Tracheal epithelial cell (primary cell): ENCODE measurements around the gene BEST2. TPM values are rescaled to one million over a fixed set of nuclear protein-coding genes. Genes with fewer than 3 reads are reported as not detected.

Source experiments
- total RNA-seq: library from RNA; depleted of rRNA; stranded (reverse); fragments of >200 nt; gene quantifications from 2 replicates; pipeline ENCODE4 v1.2.1, GENCODE V29; 2014

The BEST2 gene
- total RNA-seq = not detected in 2 replicates

DNA sequence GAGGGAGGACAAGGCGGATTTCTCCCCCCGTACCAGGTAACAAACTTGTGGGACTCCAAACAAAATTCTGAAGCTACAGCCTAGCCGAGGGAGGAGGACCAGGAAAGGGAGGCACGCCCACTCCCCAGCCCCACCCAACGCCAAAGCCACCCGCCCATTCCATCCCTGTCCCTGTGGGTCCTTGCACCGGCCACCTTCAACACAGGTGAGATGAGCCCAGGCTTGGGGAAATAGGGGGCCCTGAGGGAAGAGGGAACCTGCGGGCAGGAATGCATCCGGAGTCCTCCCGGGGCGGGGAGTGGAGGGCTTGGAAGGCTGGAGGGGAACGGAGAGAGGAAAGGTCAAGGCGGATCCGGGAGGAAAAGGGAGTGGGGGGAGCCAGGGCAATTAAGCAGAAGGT lies at the start of gene BEST2:
Gene BEST2, plus strand, starts transcription at position 157 of the 400 bp plus-strand sequence. CDS start 802 bp downstream, outside the sequence.

DNA sequence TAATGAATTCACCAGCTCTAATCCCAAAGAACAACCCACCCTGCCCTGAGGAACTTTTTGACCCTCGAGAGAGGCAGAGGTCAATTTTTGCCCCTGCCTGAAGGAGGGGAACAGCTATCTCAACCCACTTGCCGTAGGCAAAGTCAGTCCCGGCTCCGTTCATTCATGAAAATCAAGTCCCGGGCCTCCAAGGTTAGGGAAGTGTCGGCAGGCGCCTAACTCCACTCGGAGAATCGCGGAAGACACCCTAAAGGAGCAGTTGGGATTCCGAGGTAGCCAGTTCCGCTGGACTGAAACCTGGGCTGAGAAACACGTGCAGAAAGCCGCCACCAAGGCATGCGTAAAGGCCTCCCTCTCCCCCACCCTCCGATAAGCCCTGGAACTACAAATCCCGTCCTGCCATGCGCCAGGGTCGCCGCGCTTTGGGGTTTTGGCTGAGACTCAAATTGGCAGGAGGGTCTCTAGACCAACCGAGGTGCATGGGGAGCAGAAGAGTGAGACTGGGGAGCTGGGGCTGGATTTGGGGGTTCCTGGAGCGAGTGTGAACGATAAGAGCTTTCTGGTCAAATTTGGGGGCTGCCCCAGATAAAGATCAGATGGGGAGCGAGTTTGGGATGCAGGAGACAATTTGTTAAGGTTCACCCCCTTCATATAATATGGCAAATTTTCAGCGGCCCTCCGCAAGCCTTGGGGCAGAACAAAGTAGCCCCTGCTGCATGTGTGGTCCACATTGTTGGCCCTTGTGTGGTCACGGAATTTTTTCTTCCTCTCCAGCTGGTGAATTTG lies 27.8 kb upstream of the BEST2 start, which contains the start of gene TNPO2:
Gene TNPO2, minus strand, starts transcription at position 292 of the 786 bp plus-strand sequence. CDS start 2,955 bp downstream, outside the sequence.

DNA sequence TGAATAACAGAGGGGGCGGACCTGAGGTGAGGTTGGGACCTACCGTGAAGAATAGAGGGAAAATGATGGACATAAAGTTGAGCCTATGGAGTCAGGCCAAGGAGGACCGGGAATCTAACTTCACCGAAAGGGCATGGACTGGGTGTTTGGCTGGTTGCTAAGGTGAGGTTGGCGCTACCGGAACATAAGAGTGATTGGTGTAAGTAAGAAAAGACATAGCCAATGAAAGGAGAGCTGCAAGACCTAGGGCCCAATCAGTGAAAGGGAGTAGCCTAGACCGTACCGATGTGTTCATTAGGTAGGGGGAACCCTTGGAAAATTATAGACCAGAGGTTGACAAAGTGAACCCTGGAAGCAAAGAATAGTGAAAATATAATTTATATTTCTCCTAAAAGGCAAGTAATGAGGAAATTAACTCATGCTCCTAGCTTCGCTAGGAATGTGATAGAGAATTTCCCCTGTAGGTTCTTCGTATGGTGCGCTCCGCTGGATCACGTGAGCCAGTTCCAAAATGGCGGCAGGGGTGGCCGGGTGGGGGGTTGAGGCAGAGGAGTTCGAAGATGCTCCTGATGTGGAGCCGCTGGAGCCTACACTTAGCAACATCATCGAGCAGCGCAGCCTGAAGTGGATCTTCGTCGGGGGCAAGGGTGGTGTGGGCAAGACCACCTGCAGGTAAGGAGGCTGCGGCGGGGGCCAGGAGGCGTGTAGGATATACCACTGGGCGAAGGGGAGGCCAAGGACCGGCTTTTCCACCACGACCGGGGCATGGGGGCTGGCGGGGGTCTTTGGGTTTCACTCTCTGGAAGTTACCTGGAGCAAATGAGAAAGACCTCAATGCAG lies 14.4 kb upstream of the BEST2 start, which contains the start of gene GET3:
Gene GET3, plus strand, starts transcription at position 503 of the 840 bp plus-strand sequence. Its CDS starts 9 bp downstream, at position 512.

DNA sequence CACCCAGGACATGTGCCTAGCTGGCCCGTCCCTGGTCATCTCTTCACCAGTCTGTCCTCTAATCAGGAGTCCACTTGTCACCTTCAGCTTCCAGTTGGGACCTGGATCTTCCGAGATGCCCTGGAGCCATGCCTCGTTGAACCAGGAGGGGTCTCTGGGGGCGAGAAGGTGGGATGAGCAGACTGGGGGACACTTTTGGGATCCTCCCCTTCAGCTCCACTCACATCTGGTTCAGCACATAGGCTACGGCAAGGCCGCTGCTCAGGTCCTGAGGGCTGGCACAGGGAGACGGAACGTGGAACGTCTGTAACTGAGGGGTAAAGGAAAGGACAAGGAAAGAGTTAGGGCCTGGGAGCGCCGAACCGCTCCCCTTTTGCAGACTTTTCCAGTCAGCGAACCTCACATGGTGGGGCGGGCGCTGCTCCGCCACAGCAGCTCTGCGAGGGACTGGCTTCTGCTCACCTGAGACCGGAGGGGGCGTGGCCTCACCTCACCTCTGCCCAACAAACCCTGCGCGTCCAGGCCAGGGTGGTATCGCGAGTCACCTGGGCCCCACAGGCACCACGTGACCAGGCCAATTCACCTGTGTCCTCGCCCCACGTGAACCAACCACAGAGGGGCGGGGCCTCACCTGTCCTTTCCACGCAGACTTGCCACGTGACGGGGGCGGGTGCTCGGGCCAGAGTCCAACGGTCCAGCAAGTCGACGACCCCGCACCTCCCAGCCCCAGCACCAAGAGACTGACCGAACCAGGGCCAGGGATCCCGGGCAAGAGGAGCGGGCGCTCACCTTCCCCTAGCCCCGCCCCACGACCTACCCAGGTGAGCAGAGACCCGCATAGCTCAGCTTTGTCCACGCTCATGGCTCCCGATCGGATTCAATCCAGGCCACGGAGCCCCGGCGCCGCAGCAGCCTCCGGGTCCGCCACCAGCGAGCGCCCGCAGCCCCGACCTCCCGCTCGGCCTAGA lies 23.3 kb downstream of the BEST2 start, which contains the start of gene HOOK2:
Gene HOOK2, minus strand, starts transcription at position 965 of the 968 bp plus-strand sequence. Its CDS starts 103 bp downstream, at position 862.

DNA sequence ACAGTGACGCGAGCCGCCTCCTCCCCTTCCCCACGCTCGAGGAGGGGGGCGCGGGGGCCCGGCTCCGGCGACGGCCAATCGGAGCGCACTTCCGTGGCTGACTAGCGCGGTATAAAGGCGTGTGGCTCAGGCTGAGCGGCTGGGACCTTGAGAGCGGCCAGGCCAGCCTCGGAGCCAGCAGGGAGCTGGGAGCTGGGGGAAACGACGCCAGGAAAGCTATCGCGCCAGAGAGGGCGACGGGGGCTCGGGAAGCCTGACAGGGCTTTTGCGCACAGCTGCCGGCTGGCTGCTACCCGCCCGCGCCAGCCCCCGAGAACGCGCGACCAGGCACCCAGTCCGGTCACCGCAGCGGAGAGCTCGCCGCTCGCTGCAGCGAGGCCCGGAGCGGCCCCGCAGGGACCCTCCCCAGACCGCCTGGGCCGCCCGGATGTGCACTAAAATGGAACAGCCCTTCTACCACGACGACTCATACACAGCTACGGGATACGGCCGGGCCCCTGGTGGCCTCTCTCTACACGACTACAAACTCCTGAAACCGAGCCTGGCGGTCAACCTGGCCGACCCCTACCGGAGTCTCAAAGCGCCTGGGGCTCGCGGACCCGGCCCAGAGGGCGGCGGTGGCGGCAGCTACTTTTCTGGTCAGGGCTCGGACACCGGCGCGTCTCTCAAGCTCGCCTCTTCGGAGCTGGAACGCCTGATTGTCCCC lies 39.9 kb downstream of the BEST2 start, which contains the start of gene JUNB:
Gene JUNB, plus strand, starts transcription at position 142 of the 706 bp plus-strand sequence. Its CDS starts 286 bp downstream, at position 428.

DNA sequence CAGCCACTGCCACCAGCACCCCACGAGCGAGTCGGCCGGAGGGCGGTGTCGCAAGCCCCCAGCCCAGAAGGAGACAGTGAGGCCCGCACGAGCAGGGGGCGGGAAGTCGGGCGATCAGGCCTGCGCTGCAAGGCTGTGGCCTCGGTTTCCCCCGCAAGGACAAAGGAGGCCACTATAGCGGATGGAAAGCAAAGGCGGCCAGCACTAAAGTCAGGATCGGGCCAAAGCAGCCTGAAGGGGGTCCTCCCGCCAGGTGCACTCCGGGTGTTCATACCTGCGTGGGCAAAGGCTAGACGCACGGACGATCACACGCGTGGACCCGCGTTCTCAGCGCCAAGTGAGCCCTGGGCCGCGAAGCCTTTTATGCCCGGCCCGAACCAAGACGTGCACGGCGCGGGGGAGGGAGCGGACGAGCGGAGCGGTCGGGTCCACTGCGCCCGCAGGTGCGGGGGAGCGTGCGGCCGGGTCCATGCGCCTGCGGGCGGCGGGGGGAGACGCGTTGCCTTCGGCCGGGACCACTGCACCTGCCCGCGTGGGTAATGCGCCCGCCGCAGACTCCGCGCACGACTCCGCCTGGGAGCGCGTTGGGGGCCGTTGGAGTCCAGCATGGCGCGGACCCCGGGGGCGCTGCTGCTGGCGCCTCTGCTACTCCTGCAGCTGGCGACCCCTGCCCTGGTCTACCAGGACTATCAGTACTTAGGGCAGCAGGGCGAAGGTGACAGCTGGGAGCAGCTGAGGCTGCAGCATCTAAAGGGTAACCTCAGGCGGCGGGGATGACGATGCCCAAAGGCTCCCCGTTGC lies 50.1 kb downstream of the BEST2 start, which contains the start of the genes PRDX2 and THSD8:
Gene PRDX2, minus strand, starts transcription at position 335 of the 801 bp plus-strand sequence. CDS start 539 bp downstream, outside the sequence.
Gene THSD8, plus strand, starts transcription at position 604 of the 801 bp plus-strand sequence. Its CDS starts 3 bp downstream, at position 607.

DNA sequence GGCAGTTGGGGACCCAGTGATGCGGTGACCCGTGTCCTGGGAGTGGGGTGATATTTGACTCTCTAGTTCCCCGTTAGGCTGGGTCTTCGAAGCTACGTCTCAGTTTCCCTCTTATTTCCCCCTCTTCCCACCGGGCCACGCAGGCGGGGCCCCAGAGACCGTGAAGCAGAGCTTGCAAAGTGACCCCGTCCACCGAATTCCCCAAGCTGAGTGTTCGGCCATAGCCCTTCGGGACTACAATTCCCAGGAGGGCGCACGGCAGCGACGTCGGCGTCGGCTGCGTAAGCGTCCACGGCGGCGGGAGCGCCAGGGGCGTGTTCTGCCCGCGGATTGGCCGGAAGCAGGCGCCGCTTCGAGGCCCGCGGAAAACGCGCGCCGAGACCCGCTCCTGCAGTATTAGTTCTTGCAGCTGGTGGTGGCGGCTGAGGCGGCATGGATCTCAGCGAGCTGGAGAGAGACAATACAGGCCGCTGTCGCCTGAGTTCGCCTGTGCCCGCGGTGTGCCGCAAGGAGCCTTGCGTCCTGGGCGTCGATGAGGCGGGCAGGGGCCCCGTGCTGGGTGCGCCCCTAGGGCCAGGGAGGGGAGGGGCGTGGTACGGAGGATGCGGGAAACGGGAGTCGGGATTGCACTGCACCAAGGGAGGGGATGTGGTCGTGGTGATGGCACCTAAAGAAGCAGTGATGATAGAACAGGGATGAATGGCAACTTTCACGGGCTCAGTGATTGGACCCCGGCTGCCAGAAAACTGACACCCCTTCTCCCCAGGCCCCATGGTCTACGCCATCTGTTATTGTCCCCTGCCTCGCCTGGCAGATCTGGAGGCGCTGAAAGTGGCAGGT lies 54.9 kb downstream of the BEST2 start, which contains the start of gene RNASEH2A:
Gene RNASEH2A, plus strand, starts transcription at position 343 of the 840 bp plus-strand sequence. Its CDS starts 90 bp downstream, at position 433.

Other genes with a start within 250 kb of the BEST2 start
- 4.3 and 5.1 TPM in 2 replicates for gene ZNF564, start 200.3 kb upstream of the BEST2 start, total RNA-seq
- gene ZNF490, start 141.0 kb upstream of the BEST2 start, total RNA-seq = 7.0 and 7.7 TPM in 2 replicates
- gene ZNF791, start 140.9 kb upstream of the BEST2 start, total RNA-seq = 7.2 and 13.6 TPM in 2 replicates
- gene MAN2B1, start 85.0 kb upstream of the BEST2 start, total RNA-seq = 42.8 and 58.8 TPM in 2 replicates
- 6.3 and 11.7 TPM in 2 replicates for gene WDR83, start 85.0 kb upstream of the BEST2 start, total RNA-seq
- 63.4 and 72.7 TPM in 2 replicates for gene DHPS, start 69.9 kb upstream of the BEST2 start, total RNA-seq
- not detected in 2 replicates for gene GNG14, start 63.8 kb upstream of the BEST2 start, total RNA-seq
- 8.2 and 8.7 TPM in 2 replicates for gene FBXW9, start 55.2 kb upstream of the BEST2 start, total RNA-seq
- gene TNPO2, start 27.9 kb upstream of the BEST2 start, total RNA-seq = 28.4 and 29.4 TPM in 2 replicates
- gene TRIR, start 17.1 kb upstream of the BEST2 start, total RNA-seq = 110 and 143 TPM in 2 replicates
- gene GET3, start 14.3 kb upstream of the BEST2 start, total RNA-seq = 72.9 and 77.6 TPM in 2 replicates
- gene HOOK2, start 23.8 kb downstream of the BEST2 start, total RNA-seq = 40.9 and 52.3 TPM in 2 replicates
- 221 and 311 TPM in 2 replicates for gene JUNB, start 39.7 kb downstream of the BEST2 start, total RNA-seq
- gene PRDX2, start 50.0 kb downstream of the BEST2 start, total RNA-seq = 178 and 246 TPM in 2 replicates
- gene THSD8, start 50.3 kb downstream of the BEST2 start, total RNA-seq = not detected in 2 replicates
- 9.2 and 14.7 TPM in 2 replicates for gene RNASEH2A, start 54.8 kb downstream of the BEST2 start, total RNA-seq
- gene RTBDN, start 82.8 kb downstream of the BEST2 start, total RNA-seq = not detected in 2 replicates
- 0.43 and 1.4 TPM in 2 replicates for gene MAST1, start 86.7 kb downstream of the BEST2 start, total RNA-seq
- 25.8 and 48.2 TPM in 2 replicates for gene DNASE2, start 129.7 kb downstream of the BEST2 start, total RNA-seq
- gene KLF1, start 135.4 kb downstream of the BEST2 start, total RNA-seq = 0.24 TPM in 1 of 2 replicates, not detected in the other
- gene GCDH, start 139.4 kb downstream of the BEST2 start, total RNA-seq = 21.5 and 28.9 TPM in 2 replicates
- gene SYCE2, start 167.5 kb downstream of the BEST2 start, total RNA-seq = not detected in 2 replicates
- 77.2 and 78.3 TPM in 2 replicates for gene FARSA, start 181.9 kb downstream of the BEST2 start, total RNA-seq
- gene CALR, start 186.8 kb downstream of the BEST2 start, total RNA-seq = 522 and 1,123 TPM in 2 replicates
- gene RAD23A, start 194.1 kb downstream of the BEST2 start, total RNA-seq = 71.6 and 126 TPM in 2 replicates
- gene GADD45GIP1, start 205.4 kb downstream of the BEST2 start, total RNA-seq = 16.8 and 22.9 TPM in 2 replicates
- gene DAND5, start 217.8 kb downstream of the BEST2 start, total RNA-seq = 0.24 TPM in 1 of 2 replicates, not detected in the other
- gene NFIX, start 243.7 kb downstream of the BEST2 start, total RNA-seq = 8.7 and 16.6 TPM in 2 replicates